CD1c-positive myeloid dendritic cell (primary cell): Measurements from ENCODE around the gene TK1.
"Not testable (repeated sequence)": the region's sequence is repeated elsewhere in the genome, so short reads cannot be mapped to it uniquely, and the experiment has no call there.

ENCODE experiments used
- DNase-seq: peaks from one replicate; pipeline ENCODE4 v3.0.0-alpha.2; 2016; ENCODE audit errors: extremely low spot score

TK1 gene

DNA sequence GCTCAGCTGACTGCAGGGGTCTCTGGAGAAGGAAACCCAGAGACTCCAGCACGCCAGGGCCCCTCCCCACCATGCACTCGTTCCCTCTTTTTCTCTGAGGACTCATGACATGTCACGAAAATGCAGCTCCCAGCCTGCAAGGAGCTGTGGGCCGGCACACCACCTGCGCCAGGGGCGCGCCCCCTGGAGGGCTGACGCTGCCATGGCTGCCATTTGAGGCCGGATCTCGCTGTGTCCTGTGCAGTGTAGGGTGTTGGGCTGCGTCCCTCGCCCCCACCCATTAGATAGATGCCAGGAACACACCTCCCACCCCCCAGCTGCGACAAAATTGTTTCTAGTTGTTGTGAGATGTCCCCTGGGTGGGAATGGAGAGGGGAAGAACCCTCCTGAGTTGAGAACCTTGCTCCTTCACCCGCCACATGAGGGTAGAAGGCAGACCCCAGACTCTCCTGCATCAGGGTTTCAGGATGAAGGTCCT is 10.3 kb downstream of the TK1 start:
- DNase-seq: peak; percentile 84

DNA sequence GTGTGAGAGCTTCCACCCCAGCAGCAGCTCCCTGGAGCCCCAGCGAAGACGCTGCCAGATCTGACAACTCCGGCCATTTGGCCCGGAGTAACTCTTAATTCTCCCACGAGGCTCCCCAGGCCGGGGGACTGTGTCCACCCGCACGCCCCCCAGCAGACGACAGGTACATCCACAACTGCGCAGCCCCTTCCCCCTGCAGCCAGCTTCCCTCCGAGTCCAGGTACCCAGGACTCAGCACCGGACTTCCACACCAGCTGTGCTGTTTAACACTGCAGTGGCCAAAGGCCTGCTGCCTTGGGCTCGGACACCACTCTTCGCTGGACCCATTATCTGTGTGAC is 11.2 kb downstream of the TK1 start:
- DNase-seq: no peak

DNA sequence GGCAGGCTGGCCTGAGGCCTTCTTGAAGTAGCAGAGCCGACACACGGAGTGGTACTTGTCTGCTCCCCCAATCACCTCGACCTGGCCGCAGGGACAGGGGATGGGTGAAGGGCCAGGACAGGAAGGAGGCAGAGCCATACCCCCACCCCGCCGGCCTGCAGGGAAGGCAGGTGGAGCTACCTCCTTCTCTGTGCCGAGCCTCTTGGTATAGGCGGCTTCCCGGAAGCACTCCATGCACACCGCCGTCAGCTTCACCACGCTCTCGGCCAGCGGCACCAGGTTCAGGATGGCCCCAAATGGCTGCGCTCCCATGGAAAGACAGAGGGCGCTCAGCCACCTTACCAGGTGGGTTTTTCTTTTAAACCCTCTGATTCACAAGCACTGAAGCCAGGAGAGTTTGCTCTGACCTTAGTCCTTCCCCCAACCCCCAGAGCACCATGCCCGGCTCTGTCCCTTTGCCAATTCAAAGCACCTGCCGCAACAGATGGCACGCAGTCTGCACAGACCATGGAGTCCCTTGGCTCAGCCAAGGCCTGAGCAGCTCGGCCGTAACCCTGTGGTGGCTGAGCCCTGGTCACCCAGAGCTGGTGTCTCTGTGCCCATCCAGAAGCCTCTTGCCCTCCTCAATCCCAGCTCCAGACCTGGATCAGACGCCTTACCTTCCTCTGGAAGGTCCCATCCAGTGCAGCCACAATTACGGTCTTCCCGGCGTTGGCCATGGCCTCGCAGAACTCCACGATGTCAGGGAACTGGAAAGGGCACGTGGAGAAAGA is 11.8 kb downstream of the TK1 start:
- DNase-seq: no peak

- peak; percentile 90 for DNase-seq
Observed at GRCh38 chr17:78174346-78174869, 12.4 kb downstream of the TK1 start.

DNA sequence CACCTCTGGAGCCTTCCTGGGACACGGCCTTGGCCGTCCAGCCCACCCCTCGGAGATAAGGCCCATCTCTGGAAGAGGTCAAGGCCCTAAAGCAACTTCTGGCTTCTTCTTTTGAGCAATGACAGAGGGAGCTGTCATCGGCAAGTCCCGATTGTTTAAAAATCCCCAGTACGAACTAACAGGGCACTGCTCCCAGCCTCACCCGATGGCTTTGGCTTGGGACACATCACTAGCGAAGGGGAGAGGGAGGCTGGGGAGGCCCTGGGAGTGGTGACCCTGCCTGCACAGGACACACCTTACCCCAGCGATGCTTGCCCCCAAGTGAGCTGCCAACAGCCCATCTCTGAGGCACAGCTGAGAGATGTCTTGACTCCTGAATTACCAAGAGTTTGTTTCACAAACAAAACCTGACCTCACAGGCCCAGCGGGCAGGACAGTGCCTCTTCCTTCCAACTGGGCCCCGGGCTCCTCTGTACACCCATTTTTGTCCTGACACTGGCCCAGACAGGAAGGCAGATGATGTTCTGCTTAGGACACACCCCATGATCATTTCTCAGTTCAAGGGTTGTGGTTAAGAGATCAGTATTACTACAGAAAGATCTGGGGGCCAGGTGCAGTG is 13.6 kb downstream of the TK1 start:
- DNase-seq: peak; percentile 51

- DNase-seq: peak; percentile 76
Observed at GRCh38 chr17:78172249-78173051, 14.4 kb downstream of the TK1 start.

- not testable (repeated sequence) for DNase-seq
Observed at GRCh38 chr17:78171591-78172248, 15.1 kb downstream of the TK1 start.

DNA sequence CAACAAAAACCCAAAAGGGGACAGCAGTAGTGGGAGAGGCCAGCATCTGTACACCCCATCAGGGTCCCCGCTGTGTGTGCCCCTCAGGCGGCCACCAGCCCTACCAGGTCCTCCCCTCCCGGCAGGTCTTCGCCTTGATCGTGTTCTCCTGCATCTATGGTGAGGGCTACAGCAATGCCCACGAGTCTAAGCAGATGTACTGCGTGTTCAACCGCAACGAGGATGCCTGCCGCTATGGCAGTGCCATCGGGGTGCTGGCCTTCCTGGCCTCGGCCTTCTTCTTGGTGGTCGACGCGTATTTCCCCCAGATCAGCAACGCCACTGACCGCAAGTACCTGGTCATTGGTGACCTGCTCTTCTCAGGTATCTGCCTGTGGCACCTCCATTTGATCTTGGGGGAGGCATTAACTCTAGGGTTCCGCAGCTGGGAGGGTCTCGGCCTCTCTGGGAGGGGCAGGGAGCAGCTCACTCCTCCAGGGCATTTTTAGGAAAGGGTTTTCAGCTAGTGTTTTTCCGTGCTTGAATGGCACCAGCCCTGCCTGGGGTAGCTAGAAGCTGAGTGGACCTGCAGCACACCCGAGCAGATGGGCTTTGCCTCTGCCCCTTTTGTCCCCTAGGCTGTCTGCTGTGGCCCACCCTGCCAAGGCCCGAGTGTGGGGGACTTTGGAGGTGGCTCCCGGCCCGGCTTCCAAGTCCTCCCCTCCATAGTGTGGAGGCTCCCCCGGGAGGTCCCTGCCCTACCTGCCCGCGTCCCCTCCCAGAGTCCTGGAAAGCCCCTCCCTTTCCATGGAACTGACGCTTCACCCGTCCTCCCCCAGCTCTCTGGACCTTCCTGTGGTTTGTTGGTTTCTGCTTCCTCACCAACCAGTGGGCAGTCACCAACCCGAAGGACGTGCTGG is 15.9 kb downstream of the TK1 start:
- DNase-seq: peak; percentile 66

DNA sequence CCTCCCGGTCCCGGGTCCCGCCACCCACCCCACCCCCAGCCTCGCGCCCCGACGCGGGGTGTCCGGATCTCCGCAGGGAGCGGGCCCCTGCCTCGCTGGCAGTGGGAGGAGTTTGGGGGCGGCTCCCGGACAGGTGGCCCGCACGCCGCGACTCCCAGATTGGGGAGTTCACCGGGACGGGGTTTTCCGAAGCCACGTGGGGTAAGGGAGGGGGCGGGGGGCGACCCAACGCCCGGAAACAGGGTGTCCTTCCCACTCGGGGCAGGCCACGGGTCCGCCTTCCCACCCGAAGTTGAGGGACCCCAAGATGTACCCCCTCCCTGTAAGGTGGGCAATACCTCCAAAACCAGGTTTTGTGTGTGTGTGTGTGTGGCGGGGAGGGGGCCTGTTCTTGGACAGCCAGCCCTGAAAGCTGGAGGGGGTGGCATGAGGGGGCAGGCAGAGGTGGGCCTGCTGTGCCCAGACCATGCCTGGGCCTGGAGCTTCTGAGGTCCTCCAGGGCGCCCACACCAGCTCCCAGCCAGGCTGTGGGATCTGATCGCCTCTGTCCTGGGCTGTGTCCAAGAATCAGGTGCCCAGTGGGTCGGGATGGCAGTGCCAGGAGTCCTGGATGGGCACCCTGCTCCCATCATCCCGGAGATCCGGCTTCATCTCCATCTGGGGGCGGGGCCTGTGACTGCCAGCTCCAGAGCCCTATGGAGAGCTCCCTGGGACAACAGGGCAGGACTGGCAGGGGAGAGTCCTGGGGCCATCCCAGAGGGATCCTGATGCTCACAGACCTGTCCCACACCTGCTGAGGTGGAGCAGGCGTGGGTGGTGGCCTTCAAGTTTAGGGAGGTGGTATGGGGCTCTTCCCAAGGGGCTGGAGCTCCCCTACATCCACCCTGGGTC is 17.7 kb downstream of the TK1 start:
- DNase-seq: peak; percentile 24

GRCh38 chr17:78168242-78168902 is 18.5 kb downstream of the TK1 start, which contains the start of gene SYNGR2:
Gene SYNGR2, plus strand, starts transcription at chr17:78168581. Its CDS starts 36 bp downstream, at chr17:78168617.
- DNase-seq: peak; percentile 93

DNA sequence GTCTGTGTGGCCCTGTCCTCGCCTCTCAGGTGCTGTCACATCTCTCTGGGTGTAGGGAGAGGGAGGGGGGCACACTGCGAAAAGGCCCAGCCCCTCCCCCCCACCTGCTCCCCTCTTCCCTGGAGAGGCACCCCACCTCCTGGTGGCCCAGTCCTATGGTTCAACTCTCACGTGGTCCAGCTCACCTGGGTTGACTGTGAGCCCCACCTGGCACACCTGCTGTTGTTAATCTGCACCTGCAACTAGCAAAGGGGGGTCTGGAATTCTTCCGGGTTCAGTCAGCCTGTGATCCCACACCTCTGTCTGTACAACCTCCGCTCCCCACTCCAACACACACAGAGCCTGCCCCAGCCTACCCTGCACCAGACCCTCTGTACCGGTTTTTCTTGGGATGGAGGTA is 20.4 kb downstream of the TK1 start:
- no peak for DNase-seq

GRCh38 chr17:78164748-78165607 is 21.9 kb downstream of the TK1 start:
- DNase-seq: no peak

GRCh38 chr17:78163881-78164747 is 22.7 kb downstream of the TK1 start:
- DNase-seq: no peak

DNA sequence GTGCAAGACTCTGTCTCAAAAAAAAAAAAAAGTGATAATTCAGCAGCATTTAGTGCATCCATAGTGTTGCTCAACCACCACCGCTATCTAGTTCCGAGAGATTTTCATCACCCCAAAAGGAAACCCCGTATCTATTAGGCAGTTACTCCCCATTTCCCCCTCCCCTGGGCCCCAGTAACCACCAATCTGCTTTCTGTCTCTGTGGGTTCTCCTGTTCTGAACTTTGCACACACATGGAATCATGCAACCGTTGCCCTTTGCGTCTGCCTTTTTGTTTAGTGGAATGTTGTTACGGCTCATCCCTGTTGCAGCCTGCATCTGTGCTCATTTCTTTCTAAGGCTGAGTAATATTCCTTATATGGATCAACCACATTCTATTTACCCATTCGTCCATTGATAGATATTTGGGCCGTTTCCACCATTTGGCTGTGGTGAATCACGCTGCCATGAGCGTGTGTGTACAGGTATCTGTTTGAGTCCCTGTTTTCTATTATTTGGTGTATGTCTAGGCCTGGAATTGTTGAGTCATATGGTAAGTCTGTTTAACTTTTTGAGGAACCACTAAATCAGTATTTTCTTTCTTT is 27.2 kb downstream of the TK1 start:
- peak; percentile 47 for DNase-seq

DNA sequence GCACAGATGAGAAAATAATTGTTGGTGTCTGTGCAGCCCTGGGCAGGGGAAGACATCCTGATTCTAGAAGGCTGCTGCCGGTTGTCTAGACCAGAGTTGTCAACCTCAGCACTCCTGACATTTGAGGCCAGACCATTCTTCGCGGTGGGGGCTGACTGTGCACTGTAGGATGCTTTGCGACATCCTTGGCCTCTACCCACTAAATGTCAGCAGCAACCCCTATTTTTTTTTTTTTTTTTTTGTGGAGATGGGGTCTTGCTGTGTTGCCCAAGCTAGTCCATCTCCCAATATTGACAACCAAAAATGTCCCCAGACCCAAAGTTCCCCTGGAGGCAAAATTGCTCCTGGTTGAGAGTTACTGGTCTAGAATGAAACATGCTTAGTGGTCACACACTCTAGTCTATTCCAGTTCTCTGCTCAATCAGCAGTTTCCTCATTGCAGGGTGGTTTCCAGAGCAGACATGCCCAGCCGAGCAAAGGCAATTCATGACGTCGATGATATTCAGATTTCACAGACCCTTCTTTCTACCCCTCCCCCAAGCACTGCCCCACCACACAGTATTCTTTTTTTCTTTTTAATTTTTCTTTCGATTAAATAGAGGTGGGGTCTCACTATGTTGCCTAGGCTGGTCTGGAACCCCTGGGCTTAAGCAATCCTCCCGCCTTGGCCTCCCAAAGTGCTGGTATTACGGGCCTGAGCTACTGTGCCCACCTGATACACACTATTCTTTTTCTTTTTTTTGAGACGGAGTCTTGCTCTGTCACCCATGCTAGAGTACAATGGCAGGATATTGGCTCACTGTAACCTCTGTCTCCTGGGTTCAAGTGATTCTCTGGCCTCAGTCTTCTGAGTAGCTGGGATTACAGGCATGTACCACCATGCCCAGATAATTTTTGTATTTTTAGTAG is 31.7 kb downstream of the TK1 start:
- peak; percentile 72 for DNase-seq
